GM12801 (cell line): ENCODE results near the gene LMTK3.

Experiments used
- TF ChIP-seq, protein P1 (sequence below): IDR thresholded peaks from one replicate; pipeline ENCODE4 v1.5.1; 2011; ENCODE audit warnings: control low read depth; ENCODE audit not compliant: insufficient read length; ENCODE audit errors: extremely low read depth

LMTK3 gene

DNA sequence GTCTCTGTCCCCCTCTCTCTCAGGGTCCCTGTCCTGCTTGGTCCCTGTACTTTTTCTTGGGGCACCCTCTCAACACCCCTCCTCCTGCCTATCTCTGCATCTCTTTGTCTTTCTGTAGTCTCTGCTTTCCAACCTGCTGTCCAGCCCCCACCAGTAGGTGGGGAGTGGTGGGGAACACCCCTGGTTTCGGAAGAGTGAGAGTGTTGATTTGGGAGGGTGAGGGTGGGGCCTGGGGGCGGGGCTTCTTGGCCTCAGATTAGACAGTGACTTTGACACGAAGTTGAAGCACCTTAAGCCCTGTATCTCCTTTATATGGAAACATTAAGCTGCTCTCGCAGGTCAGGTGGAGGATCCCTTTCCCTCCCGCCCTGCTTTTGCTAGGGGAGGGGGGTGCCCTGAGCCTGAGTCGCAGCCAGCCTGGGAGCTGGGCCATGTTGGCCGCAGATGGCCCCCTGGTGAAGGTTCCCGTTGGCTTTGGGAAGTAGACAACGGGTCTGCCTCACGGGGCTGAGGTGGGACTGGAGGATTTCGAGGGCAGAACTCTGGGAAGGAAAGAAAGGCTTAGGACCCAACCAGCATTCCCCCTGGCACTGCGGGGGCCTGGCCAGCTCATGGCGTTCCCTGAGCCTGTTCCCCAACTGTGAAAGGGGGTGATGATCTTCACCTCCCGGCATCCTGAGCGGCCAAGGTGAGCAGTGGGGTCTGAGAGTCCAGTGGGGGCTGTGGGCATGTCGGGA, 56.3 kb downstream of the LMTK3 start, which contains the start of gene KCNJ14:
Gene KCNJ14 (plus strand): TSS at position 404 of the 737 bp plus-strand sequence. CDS start 6,151 bp downstream, outside the sequence.
- TF ChIP-seq, protein P1, sequence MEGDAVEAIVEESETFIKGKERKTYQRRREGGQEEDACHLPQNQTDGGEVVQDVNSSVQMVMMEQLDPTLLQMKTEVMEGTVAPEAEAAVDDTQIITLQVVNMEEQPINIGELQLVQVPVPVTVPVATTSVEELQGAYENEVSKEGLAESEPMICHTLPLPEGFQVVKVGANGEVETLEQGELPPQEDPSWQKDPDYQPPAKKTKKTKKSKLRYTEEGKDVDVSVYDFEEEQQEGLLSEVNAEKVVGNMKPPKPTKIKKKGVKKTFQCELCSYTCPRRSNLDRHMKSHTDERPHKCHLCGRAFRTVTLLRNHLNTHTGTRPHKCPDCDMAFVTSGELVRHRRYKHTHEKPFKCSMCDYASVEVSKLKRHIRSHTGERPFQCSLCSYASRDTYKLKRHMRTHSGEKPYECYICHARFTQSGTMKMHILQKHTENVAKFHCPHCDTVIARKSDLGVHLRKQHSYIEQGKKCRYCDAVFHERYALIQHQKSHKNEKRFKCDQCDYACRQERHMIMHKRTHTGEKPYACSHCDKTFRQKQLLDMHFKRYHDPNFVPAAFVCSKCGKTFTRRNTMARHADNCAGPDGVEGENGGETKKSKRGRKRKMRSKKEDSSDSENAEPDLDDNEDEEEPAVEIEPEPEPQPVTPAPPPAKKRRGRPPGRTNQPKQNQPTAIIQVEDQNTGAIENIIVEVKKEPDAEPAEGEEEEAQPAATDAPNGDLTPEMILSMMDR, result no peak

DNA sequence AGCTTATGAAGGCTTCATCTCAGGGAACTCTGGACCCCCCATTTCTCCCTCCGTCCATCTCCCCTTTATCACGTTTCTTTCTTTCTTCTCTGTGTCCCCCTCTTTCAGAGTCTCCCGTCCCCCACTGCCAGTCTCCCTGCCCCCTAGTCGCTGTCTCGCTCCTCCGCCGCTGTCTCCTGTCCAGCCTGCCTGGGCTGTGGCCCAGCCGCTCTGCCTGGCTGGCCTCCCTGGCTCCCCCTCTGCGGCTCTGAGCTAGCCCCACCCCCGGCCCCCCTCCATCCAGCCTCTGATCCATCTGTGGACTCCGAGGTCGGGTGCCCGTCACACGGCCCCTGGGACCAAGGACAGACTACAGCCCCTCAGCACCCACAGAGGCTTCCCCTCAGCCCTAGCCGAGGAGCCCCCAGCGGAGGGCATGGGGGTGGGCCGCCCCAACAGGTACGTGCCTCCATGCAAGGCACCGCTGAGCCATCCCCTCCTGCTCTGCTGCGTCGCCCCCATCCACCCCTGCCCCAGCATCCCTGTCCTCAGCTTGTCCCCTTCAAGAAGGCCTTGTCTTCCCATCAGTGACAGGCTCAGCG, 57.4 kb downstream of the LMTK3 start:
- TF ChIP-seq, protein P1, result no peak

DNA sequence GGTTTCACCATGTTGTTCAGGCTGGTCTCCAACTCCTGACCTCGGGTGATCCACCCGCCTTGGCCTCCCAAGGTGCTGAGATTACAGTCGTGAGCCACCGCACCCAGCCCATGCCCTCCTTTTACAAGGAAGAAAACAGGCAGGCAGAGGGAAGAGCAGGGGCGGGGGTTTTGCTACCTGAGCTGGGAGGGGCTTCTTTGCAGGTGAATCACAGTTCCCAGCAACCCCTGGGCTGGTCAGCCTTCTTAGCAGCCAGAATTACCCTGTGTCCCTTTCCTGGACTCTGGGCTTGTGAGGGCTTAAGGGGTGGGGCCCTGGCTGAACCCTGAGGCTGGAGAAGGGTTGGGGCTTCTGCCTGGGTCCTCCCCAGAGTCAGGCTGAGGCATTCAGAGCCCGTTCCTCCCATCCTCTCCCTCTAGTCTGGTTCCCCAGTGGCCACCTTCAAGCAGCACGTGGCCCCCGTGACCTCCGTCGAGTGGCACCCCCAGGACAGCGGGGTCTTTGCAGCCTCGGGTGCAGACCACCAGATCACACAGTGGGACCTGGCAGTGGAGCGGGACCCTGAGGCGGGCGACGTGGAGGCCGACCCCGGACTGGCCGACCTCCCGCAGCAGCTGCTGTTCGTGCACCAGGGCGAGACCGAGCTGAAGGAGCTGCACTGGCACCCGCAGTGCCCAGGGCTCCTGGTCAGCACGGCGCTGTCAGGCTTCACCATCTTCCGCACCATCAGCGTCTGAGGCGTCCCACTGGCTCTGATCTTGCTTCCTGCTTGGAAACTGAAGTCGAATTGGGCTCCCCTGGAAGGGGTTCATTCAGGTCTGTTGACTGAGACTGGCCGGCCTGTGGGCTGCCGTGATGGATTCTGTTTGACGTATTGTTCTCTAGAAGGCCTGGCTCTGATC, 59.1 kb downstream of the LMTK3 start:
- TF ChIP-seq, protein P1, result no peak

GRCh38 chr19:48451624-48452023, 60.0 kb downstream of the LMTK3 start:
- TF ChIP-seq, protein P1, result no peak

GRCh38 chr19:48450863-48451262, 60.8 kb downstream of the LMTK3 start:
- TF ChIP-seq, protein P1, result no peak

DNA sequence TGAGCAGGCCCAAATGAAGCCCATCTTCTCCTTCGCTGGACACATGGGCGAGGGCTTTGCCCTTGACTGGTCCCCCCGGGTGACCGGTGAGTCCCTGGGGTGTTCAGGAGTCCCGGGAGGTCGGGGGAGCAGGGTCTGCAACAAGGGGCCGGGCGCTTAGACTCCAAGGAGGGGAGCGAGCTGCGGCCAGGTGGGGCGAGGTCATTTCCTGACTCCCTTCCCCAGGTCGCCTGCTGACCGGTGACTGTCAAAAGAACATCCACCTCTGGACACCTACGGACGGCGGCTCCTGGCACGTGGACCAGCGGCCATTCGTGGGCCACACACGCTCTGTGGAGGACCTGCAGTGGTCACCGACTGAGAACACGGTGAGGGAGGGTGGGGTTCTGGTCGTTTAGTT, 61.2 kb downstream of the LMTK3 start:
- TF ChIP-seq, protein P1, result no peak

DNA sequence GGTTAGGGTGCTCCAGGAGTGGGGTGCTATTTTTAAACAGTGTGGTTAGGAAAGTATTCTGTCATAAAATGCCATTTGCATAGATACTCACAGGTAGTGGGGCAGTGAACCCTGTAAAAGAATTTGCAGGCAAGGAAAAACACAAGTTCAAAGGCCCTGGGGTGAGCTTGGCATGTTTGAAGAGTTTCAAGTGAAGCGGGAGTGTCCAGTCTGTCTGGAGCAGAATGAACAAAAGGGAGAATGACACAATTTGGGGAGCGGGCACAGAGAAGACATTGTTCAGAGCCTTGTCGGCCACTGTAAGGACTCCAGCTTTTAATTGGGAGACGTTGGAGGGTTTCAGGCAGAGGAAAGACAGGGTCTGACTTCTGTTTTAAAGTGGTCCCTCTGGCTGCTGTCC, 63.1 kb downstream of the LMTK3 start:
- TF ChIP-seq, protein P1, result no peak
